HFFc6 (cell line): Measurements from ENCODE around the gene ZNF219. TPM values are rescaled to one million over a fixed set of nuclear protein-coding genes. Genes with fewer than 3 reads are reported as not detected.

ENCODE experiments used
- DNase-seq: peaks from one replicate; pipeline ENCODE4 v3.0.0-alpha.2; 2018
- H3K27ac Mint-ChIP-seq: 2 replicates; pipeline ENCODE4 v1.8.0; 2020; ENCODE audit warnings: mild to moderate bottlenecking, mixed read lengths
- H3K27me3 Mint-ChIP-seq: 2 replicates; pipeline ENCODE4 v1.8.0; 2021; ENCODE audit warnings: mild to moderate bottlenecking, moderate library complexity, mixed read lengths; ENCODE audit not compliant: insufficient read depth
- H3K36me3 Mint-ChIP-seq: 2 replicates; pipeline ENCODE4 v1.8.0; 2021; ENCODE audit warnings: low read depth, mixed read lengths
- H3K4me1 Mint-ChIP-seq: 2 replicates; pipeline ENCODE4 v1.8.0; 2020; ENCODE audit warnings: low read depth, mixed read lengths
- H3K4me3 Mint-ChIP-seq: 2 replicates; pipeline ENCODE4 v1.8.0; 2020; ENCODE audit warnings: mild to moderate bottlenecking, moderate library complexity, mixed read lengths
- H3K9me3 Mint-ChIP-seq: 2 replicates; pipeline ENCODE4 v1.8.0; 2020; ENCODE audit warnings: mild to moderate bottlenecking, mixed read lengths
- CTCF ChIP-seq: fragments of 200-600 bp; sonication (generic); IDR thresholded peaks from 2 replicates; pipeline ENCODE4 v1.5.0; 2021; ENCODE audit warnings: antibody characterized with exemption, mild to moderate bottlenecking
- total RNA-seq, 6 experiments: library from RNA; stranded (reverse); fragmentation: NEBNext Ultra II Directional; extraction: Animal tissue kit (Norgen Biotek cat#: 25700); gene quantifications; 2 replicates in 1 of 6; 3 replicates in 5 of 6; pipeline ENCODE4 v1.2.3, GENCODE V29; 2021

ZNF219 gene
- total RNA-seq, 6 experiments from 2014 or later: 5.3 to 11.2 (median 6.6) TPM

- DNase-seq: no peak
- no peak for TF ChIP-seq CTCF
- Mint-ChIP-seq H3K9me3 (no peaks in the 10 kb centered on the region), H3K4me3 (peak overlapping the region; percentile 67), H3K27ac (no peak overlapping the region; the same call in 1 of the 2 replicates), H3K27me3 (peaks cover 14% of the 10 kb centered on the region), H3K4me1 (peaks cover 33% of the 10 kb centered on the region), H3K36me3 (no peaks in the 10 kb centered on the region)
Measured at GRCh38 chr14:21096978-21097635, 1.3 kb downstream of the ZNF219 start.

DNA sequence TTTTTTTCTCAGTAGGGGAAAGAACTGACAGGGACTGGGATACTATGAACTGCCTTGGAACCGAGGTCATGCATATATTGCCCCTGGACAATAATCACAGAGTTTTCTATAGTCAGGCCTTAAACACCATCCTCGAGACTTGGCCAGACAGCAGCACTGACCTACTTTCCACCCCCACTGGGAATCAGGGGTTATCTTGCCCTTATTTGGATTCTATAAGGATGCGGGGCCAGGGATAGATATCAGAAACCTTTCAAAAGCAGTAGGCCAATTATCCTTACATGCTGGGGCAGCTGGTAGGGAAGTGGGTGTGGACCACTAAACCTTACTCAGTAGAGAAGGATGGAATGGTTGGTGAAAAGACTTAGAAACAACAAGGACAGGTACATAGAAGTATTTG is 2.0 kb downstream of the ZNF219 start:
- Mint-ChIP-seq H3K9me3 (no peaks in the 10 kb centered on the region), H3K4me3 (no peak overlapping the region), H3K4me1 (peaks cover 33% of the 10 kb centered on the region), H3K36me3 (no peaks in the 10 kb centered on the region), H3K27me3 (peaks cover 16% of the 10 kb centered on the region), H3K27ac (no peak overlapping the region)
- no peak for TF ChIP-seq CTCF
- no peak for DNase-seq

GRCh38 chr14:21095430-21096205 is 2.8 kb downstream of the ZNF219 start:
- Mint-ChIP-seq H3K4me1 (peaks cover 33% of the 10 kb centered on the region), H3K27me3 (peaks cover 17% of the 10 kb centered on the region), H3K9me3 (no peaks in the 10 kb centered on the region), H3K27ac (no peak overlapping the region), H3K4me3 (no peak overlapping the region), H3K36me3 (no peaks in the 10 kb centered on the region)
- TF ChIP-seq CTCF: no peak
- peak; percentile 22 for DNase-seq

DNA sequence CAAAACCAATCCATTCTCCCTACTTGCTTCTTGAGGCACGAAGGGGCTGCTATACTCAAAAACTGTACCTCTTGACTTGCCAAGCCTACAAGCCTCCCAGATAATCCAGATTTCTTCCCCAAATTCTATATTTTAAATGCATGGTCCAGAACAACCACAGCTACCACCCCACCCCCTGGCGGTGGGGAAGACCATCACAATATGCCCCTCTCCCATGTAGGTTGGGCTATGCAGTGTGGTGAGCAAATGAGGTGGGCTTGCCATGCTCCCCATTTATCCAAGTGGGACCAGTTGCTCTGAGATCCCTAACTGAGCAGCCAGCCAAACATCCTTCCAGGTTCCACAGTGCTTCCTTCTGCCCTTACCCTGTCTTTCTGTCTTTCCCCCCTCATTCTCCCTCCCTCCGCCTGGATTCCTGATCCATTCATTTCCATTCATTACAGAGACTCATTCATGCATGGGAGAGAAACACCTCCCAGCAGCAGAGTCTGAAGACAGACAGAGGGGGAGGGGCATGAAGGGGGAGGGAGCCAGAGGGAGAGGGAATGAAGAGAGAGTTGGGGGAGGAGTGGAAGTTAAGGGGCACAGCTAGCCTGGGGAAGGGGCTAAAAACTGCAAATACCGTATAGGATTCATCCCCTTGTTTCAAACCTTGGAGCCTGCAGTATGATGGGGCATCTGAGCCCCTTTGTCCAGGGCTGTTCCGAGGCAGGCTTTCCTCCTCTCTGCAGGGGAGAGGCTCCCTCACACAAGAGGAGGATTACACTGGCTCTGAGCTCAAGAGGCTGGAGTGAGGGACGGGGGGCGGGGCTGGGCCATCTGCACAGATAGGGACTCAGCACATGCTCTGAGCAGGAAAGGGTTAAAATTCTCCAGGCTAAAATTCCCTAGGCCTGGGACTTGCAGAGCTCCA is 4.4 kb downstream of the ZNF219 start:
- DNase-seq: no peak
- H3K27me3 Mint-ChIP-seq: peaks cover 10% of the 10 kb centered on the region
- no peak overlapping the region for H3K4me3 Mint-ChIP-seq

More for the DNA sequence above, 4.4 kb downstream of the ZNF219 start:
- no peak overlapping the region for H3K27ac Mint-ChIP-seq
- peaks cover 29% of the 10 kb centered on the region for H3K4me1 Mint-ChIP-seq
- 0 out of 2 replicates have a peak, but pooled peaks cover under 1% of the 10 kb centered on the region for H3K36me3 Mint-ChIP-seq
- H3K9me3 Mint-ChIP-seq: no peaks in the 10 kb centered on the region
- peak; percentile 65 for TF ChIP-seq CTCF
